UCSD-AML1 (cell line): ENCODE measurements around the gene PHF1.
"Not testable (repeated sequence)": the region's sequence is repeated elsewhere in the genome, so short reads cannot be mapped to it uniquely, and the experiment has no call there.

Experiments used
- DNase-seq: peaks from one replicate; lab custom pipeline; 2025; ENCODE audit not compliant: unreplicated experiment; lab: John Stamatoyannopoulos, UW

Gene PHF1

DNA sequence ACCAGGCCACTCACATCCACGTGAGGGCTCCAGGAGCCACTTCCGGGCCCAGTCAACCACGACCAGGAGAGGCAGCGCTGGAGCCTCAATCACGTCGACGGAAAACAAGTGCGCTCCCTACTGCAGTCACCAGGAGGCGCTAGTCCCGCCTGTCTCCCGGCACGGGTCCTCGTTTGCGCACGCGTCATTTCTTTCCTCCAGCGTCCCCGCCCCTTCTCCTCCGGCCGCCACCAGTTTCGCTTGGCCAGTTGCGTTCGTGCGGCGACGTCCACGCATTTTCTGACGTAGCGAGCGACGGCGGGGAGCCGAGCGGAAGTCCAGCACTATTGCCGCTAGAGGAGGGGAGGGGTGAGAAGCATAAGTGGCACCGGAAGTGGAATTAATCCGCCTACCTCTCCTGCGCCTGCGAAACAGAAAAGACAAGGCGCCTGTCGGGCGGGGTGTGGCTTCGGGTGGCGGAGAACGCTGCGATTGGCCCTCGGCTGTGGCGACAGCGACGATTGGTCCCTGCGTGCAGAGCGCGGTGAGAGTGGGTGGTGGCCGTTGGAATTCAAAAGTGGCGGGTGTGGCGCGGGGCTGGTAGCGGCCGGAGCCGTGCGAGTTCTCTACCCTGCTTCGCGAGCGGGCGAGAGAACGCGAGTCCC is 19.4 kb upstream of the PHF1 start, which contains the start of gene KIFC1:
Gene KIFC1 (plus strand): TSS at position 546 of the 644 bp plus-strand sequence. CDS start 163 bp downstream, outside the sequence.
- DNase-seq: peak; percentile 100

DNA sequence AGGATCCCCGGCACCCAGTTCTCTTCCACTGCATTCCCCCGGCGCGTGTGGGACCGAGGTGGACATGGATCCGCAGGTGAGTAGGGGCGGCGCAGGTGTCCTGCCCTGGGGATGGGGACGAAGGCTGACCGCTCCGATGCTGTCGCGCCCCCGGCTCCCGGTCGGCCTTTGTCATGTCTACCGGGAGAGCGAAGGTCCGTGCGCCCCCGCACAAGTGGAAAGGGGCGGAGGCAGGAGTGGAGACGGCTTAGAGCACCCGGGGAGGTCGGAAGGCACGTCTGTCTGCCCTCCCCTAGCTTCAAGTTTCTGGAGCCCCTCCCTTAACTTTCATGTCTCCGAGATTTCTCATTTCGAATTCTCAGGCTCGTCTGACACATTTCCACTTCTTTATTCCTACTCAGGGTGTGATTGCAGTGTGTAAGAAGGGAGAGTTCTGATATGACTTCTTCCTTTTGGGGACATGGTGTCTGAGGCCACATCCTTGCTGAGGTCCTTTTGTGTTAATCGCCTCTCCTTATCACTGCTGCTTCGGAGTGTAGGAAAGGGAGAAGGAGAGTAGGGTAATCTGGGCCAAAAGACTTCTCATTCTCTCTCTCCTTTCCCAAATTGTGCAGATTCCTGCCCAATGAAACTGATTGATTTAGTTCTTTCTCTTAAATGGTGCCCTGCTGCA is 18.8 kb upstream of the PHF1 start:
- no peak for DNase-seq

DNA sequence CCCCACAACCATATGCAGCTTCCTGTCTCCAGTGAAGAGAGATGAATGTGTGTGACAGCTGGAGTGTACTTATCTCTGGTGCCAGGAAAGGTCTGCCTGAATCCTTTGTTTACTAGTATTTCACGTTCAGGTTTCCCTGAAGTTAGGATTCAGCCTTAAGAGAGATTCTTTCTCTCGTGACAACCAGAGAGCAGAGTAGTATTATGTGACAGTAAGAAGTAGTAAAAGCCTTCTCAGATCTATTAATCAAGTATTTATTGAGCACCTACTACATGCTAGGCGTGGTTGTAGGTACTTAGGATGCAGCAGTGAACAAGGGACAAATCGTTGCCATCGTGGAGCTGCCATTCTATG is 18.2 kb upstream of the PHF1 start:
- no peak for DNase-seq

DNA sequence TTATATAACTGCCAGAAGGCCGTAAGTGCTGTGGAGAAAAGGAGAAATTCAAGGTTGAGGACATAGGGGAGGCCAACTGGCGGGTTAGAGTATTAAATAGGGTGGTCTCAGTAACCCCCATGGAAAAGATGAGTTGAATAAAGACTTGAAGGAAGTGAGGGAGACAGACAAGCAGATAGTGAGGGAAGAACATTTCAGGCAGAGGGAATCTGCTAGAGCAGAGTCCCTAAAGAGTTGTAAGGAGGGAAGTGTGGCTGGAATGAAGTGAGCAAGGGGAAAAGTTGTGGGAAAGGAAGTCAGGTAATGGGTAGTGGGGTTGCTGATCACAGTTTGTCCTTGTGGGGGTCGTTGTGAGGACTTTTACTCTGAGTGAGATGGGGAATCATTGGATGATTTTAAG is 17.8 kb upstream of the PHF1 start:
- DNase-seq: no peak

DNA sequence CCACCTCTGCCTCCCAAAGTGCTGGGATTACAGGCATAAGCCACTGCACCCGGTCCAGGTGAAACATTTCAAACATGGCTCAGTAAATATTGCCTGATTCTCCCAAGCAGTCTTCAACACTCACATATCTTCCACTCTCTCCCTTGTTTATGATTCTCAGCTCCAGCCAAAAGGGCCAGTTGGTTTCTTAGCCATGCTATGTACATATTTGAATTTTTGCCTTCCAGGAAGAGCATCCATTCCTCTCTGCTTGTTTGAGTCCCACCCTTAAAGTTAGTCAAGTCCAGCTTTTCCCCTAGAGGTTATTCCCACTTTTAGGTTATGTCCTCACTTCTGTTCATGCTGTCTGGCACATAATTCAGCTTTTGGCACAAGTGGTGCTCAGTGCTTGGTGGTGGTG is 13.3 kb upstream of the PHF1 start:
- no peak for DNase-seq

DNA sequence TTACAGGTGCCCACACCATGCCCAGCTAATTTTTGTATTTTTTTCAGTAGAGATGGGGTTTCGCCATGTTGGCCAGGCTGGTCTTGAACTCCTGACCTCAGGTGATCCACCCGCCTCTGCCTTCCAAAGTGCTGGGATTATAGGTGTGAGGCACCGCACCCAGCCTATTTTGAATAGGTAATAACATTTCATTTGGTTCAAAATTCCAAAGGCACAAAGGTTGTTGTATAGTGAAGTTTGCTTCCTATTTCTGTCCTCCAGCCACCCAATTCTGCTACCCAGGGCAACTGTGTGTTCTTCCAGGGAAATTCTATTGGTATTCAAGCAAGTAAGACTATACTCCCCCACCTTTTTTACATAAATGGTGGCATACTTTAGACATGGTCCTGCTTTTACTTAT is 12.2 kb upstream of the PHF1 start:
- not testable (repeated sequence) for DNase-seq

DNA sequence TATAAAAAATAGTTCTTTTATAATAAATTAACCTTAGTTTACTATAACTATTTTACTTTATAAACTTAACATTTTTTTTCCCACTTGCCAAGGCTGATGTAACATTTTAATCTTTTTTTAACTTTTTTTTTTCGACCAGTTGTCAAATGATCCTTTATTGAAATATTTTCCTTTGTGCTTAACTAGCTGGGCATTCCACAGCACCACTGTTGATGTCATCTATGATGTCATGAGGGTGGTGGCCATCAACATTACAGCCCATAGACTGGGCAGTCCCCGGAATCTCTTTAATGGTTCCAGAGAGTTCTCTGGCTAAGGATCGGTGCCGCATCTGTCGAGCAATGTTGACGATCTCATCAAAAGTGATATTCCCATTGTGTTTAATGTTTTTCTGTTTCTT is 10.9 kb upstream of the PHF1 start:
- DNase-seq: not testable (repeated sequence)

DNA sequence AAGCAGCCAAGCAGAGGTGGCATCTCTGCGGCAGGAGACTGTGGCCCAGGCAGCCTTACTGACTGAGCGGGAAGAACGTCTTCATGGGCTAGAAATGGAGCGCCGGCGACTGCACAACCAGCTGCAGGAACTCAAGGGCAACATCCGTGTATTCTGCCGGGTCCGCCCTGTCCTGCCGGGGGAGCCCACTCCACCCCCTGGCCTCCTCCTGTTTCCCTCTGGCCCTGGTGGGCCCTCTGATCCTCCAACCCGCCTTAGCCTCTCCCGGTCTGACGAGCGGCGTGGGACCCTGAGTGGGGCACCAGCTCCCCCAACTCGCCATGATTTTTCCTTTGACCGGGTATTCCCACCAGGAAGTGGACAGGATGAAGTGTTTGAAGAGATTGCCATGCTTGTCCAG is 5.9 kb upstream of the PHF1 start:
- no peak for DNase-seq

DNA sequence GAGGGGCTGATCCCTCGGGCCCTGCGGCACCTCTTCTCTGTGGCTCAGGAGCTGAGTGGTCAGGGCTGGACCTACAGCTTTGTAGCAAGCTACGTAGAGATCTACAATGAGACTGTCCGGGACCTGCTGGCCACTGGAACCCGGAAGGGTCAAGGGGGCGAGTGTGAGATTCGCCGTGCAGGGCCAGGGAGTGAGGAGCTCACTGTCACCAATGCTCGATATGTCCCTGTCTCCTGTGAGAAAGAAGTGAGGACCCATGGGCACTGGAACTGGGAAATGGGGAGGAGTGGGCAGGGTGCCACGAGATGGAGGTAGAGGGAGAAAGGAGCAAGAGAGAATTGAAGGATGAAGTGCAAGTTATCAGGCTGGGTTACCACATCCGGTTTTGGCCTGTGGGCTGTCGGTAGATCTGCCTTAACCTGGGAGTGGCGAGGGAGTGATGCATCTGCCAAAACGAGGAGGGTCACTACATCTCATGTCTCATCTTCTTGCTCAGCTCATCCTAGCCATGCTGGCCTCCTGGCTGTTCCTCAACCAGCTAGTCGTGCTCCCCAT is 5.4 kb upstream of the PHF1 start:
- DNase-seq: no peak

DNA sequence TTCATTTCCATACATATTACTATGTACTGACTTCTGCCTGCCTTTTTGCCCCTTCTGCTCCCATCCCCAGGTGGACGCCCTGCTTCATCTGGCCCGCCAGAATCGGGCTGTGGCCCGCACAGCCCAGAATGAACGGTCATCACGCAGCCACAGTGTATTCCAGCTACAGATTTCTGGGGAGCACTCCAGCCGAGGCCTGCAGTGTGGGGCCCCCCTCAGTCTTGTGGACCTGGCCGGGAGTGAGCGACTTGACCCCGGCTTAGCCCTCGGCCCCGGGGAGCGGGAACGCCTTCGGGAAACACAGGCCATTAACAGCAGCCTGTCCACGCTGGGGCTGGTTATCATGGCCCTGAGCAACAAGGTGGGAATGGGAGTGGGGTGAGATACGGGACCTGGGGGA is 4.7 kb upstream of the PHF1 start:
- no peak for DNase-seq

DNA sequence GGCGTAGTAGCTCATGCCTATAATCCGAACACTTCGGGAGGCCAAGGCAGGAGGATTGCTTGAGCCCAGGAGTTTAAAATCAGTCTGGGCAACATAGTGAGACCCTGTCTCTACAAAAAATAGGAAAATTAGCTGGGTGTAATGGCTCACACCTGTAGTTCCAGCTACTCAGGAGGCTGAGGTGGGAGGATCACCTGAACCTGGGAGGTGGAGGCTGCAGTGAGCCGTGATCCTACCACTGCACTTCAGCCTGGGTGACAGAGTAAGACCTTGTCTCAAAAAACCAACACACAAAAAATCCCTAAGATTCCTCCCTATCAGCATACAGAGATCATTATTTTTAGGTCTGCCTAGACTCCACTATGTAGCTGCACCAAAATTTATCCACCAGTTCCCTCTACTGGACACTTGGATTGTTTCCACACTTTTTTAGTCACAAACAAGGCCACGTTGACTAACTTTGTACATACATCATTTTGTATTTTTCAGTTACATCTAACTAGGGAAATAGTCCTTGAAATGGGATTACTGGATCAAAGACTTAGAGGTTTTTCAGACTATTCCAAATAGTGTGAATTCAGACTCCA is 3.6 kb upstream of the PHF1 start:
- no peak for DNase-seq

DNA sequence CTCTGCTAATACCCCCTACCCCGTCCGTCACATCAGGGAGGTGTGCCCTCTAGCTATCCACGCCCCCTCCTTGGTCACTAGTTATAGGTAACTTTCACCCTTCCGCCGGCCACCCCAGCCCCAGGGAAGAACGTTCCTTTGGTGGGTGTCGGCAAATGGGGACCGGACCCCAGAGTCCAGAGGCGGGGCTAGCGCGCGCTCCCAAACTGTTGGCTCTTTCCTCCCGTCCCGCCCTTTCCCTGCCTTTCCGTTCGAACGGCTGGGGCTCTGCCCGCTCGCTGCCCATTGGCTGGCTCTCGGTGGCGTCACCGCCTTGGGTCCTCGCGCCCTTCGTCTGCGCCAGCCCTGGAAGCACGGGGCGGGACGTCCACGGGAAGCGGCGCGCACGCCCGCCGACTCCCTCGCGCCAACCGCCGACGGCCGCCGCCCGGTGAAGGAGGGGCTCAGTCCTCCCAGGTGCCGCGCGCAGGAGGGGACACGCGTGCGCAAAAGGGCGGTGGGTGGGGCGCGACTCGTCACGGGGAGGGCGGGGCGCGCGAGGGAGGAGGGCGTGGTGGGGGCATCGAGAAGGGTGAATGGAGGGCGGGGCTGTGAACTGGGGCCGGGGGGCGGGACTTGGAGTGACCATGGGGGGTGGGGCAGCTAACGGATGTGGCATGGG is 634 bp upstream of the PHF1 start:
- peak; percentile 99 for DNase-seq

DNA sequence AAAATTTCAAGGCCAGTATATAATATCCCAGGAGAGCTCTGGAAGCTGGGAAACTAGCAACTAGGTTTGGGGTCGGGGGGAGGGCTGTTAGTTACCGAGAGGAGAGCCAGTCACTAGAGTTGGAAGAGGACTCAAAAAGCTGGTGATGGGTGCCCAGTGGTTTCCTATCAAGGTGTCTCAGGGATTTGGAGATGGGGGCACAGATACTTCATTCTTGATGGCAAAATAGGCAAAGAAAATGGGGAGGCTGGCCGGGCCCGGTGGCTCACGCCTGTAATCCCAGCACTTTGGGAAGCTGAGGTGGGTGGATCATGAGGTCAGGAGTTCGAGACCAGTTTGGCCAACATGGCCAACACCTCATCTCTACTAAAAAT is 805 bp downstream of the PHF1 start:
- DNase-seq: no peak

DNA sequence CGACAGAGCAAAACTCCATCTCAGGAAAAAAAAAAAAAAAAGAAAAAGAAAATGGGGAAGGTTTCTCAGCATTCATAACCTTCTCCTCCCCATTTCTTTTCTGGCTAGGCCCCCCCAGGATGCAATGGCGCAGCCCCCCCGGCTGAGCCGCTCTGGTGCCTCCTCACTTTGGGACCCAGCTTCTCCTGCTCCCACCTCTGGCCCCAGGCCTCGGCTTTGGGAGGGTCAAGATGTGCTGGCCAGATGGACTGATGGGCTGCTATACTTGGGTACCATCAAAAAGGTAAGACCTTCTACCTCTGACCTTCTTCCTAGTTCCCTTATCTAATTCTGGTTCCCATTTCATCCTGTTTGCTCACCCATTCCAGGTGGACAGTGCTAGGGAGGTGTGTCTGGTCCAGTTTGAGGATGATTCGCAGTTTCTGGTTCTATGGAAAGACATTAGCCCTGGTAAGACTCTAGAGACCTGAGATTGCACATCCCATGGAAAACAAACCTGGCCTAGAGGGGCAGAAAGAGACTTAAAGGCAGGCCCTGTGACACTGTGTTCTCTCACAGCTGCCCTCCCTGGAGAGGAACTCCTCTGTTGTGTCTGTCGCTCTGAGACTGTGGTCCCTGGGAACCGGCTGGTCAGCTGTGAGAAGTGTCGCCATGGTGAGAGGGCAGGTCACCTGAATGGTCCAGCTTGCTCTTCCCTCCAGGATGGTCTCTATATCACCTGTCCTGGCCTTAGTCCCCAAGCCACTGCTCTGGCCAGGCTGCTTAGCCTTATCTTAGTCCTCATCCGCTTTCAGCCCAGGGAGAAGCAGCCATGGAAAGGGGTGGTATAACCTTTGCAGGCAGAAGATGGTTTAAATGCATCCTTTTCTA is 1.6 kb downstream of the PHF1 start:
- no peak for DNase-seq

DNA sequence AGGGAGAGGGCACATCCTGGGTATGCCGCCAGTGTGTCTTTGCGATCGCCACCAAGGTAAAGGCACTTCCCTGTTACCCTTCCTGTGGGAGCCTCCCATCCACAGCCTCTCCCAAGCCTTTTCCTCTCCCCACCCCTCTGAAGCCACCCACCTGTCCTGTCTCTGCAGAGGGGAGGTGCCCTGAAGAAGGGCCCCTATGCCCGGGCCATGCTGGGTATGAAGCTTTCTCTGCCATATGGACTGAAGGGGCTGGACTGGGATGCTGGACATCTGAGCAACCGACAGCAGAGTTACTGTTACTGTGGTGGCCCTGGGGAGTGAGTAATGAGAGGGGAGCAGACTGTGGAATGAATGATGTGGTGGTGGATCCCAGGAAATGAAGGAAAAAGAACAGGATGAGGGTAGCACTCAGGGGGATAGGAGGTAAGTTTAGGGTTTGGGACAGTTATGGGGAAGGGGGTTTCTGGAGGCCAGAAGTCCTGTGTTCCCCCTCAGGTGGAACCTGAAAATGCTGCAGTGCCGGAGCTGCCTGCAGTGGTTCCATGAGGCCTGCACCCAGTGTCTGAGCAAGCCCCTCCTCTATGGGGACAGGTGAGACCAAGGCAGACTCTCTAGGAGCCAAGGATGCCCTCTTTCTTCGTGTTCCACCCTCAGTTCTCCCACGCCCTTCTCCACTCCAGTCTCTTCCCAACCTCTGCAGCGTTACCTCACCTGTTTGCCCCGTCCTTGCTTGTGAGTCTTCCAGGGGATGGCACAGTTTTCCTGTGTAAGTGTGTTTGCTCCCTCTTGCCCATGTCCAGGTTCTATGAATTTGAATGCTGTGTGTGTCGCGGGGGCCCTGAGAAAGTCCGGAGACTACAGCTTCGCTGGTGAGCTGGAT is 2.7 kb downstream of the PHF1 start:
- no peak for DNase-seq

DNA sequence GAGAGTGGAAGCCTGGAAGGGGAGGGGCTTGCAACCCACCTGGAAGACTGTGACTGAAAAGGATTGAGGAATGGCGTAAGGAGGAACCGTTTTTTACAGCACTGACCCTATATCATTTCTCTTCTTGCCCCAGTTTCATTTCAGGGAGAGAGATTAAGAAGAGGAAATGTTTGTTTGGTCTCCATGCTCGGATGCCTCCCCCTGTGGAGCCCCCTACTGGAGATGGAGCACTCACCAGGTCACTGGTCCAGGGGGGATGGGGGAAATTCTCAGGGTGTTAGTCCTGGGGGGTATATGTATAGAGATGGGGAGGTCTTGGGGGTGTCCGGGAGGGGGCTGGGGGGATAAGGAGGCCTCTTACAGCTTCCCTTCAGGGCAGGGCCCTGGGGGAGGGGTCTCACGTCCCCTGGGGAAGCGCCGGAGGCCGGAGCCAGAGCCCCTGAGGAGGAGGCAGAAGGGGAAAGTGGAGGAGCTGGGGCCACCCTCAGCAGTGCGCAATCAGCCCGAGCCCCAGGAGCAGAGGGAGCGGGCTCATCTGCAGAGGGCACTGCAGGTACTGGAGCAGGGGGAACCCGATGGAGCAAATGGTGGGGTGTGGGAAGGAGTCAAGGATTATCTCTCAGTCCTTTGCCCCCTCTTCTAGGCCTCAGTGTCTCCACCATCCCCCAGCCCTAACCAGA is 3.9 kb downstream of the PHF1 start:
- DNase-seq: no peak

DNA sequence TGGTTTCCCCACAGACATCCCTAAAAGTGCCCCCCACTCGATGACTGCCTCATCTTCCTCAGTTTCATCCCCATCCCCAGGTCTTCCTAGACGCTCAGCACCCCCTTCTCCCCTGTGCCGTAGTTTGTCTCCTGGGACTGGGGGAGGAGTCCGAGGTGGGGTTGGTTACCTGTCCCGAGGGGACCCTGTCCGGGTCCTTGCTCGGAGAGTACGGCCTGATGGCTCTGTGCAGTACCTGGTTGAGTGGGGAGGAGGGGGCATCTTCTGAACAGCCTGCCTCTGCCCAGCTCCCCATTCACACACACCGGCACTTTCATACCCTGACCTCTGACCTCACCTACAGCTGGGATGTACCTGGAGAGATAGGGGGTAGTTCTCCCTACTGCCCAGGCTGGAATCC is 5.0 kb downstream of the PHF1 start:
- no peak for DNase-seq

DNA sequence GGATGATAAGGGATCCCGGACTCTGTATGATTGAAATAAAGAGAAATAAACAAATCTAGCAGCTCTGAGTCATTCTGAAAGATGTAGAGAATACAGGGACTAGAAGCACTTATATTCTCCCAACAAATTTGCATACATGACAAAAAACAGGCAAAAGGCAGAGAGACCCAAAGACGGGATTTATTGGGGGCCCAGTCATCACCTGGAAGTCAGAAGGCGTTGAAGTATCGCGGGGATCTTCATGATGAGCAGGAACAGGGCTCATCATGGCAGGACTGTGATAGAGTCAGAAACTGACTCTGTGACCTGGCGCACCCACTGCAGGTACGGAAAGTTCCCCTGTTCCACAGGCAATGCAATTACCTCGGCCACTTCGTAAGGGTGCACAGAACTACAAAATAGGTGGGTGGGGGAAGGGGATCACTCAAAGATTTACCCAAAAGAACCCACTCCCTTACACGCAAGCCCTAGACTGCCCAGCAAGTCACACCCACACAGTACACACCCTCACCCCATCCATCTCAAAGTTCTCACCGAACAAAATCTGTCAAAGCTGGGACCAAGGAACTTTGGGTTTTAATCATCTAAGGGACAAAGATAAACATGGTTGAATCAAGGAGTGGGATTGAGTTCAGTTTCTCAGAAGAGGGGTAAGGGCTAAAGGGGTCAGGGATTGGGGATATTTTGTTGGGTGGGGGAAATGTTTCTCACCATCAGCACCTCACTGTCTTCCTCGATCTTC is 5.7 kb downstream of the PHF1 start:
- DNase-seq: no peak
